Transverse colon (tissue), 3 donors: ENCODE measurements around the gene MYO19.

Source experiments
- POLR2A ChIP-seq: fragments of 450-650 bp; IDR thresholded peaks from one replicate; pipeline ENCODE4 v1.6.1; 2016; ENCODE audit warnings: antibody characterized with exemption, mild to moderate bottlenecking, moderate library complexity
- POLR2AphosphoS5 ChIP-seq, 3 donors: sonication (generic); formaldehyde crosslinking; IDR thresholded peaks; one replicate each; pipeline ENCODE4 v1.6.1; 2016; ENCODE audit warnings: antibody characterized with exemption in 3 of 3

DNA sequence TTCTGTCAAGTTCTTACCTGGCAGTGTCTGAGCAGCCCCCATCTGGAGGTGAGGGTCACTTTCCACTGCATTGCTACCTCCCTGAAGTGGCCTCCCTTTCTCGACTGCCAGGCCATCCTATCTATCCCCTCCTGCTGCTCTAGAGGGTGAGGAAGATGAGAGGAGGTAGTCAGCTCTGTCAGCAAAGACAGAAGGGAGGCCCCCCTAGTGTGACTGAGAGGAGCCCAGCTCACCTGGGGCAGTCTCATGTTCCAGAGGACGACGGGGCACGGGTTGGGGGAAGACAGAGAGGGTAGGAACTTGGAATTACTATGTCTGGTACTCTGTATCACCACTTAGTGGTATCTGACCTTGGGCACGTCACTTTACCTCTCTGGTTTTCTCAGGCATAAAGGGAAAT is 22.0 kb downstream of the MYO19 start:
- TF ChIP-seq POLR2A (no peak), POLR2AphosphoS5 (IDR thresholded peaks at IDR 0.05) (no peak)
